ENCODE results near the gene IGLL1. TPM values are rescaled to one million over a fixed set of nuclear protein-coding genes. Genes with fewer than 3 reads are reported as not detected.

The IGLL1 gene
- total RNA-seq, 1 donor from 2014 or later: not detected

DNA sequence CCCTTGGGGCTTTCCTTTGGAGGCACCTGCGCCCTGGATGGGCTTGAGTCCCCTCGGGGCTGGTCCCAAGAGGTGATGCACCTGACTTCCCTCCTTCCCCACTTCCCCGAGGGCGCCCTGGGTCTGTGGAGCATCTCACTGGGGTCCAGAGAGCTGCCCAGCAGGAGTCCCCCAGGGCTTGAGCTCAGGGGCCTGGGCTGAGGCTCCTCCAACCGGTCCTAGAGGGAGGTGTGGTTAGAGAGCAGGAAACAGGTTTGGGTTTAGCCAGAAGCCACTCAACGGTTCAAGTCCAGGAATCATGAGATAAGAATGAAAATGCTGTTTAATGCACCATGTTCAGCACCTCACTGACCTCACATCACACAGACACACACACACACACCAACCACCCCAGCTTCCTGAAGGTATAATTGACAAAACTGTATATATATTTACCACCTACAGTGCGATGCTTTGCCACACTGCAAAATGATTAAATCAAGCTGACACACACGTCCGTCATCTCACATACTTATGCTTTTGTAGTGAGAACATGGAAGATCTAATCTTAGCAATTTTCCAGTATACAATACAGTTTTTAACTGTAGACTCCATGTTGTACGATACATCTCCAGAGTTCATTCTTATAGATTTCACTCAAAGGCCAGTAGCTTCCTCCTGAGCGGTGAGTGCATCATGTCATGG lies 628 bp upstream of the IGLL1 start:
- no peak overlapping the region for H3K4me3 ChIP-seq
- H3K27me3 ChIP-seq: no peaks in the 10 kb centered on the region
- TF ChIP-seq POLR2A (IDR thresholded peaks at IDR 0.05): no peak
- TF ChIP-seq, protein P1, sequence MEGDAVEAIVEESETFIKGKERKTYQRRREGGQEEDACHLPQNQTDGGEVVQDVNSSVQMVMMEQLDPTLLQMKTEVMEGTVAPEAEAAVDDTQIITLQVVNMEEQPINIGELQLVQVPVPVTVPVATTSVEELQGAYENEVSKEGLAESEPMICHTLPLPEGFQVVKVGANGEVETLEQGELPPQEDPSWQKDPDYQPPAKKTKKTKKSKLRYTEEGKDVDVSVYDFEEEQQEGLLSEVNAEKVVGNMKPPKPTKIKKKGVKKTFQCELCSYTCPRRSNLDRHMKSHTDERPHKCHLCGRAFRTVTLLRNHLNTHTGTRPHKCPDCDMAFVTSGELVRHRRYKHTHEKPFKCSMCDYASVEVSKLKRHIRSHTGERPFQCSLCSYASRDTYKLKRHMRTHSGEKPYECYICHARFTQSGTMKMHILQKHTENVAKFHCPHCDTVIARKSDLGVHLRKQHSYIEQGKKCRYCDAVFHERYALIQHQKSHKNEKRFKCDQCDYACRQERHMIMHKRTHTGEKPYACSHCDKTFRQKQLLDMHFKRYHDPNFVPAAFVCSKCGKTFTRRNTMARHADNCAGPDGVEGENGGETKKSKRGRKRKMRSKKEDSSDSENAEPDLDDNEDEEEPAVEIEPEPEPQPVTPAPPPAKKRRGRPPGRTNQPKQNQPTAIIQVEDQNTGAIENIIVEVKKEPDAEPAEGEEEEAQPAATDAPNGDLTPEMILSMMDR (IDR thresholded peaks at IDR 0.05): no peak
- TF ChIP-seq POLR2AphosphoS5 (IDR thresholded peaks at IDR 0.05; ENCODE audit: insufficient read depth in 1 of 2, low read depth in 1 of 2): no peak
- intact Hi-C loops (cut with DNase I): no loop called here
- no peak for DNase-seq (ENCODE audit: extremely low spot score in 2 of 2)
- H3K36me3 ChIP-seq: no peaks in the 10 kb centered on the region
- H3K4me1 ChIP-seq: no peaks in the 10 kb centered on the region
- no peak overlapping the region for H3K27ac ChIP-seq
- no peaks in the 10 kb centered on the region for H3K9me3 ChIP-seq

DNA sequence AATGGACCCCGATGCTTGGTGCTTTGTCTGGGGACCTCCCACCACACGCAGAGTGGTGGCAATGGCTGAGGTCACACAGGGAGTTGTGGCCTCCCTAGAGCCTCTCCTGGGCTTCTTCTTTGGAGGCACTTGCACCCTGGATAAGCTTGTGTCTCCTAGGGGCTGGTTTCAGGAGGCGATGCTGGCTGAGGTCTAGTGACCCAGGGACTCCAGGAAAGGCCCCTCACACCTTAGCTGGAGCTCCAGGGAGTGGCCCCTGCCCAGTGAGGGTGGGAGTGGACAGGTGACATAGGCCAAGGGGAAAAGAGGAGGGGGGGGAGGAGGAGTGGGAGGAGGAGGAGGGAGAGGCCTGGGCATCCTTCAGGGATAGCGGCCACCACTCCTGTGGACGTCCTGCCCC lies 810 bp downstream of the IGLL1 start:
- H3K27me3 ChIP-seq: no peaks in the 10 kb centered on the region
- H3K4me1 ChIP-seq: no peaks in the 10 kb centered on the region
- no peaks in the 10 kb centered on the region for H3K36me3 ChIP-seq
- H3K4me3 ChIP-seq: no peak overlapping the region
- H3K9me3 ChIP-seq: no peaks in the 10 kb centered on the region
- intact Hi-C loops (cut with DNase I): no loop called here
- no peak for DNase-seq (ENCODE audit: extremely low spot score in 2 of 2)
- TF ChIP-seq POLR2AphosphoS5 (IDR thresholded peaks at IDR 0.05; ENCODE audit: insufficient read depth in 1 of 2, low read depth in 1 of 2) (no peak), POLR2A (IDR thresholded peaks at IDR 0.05) (no peak)
- TF ChIP-seq, protein P1 (IDR thresholded peaks at IDR 0.05): no peak
- no peak overlapping the region for H3K27ac ChIP-seq

DNA sequence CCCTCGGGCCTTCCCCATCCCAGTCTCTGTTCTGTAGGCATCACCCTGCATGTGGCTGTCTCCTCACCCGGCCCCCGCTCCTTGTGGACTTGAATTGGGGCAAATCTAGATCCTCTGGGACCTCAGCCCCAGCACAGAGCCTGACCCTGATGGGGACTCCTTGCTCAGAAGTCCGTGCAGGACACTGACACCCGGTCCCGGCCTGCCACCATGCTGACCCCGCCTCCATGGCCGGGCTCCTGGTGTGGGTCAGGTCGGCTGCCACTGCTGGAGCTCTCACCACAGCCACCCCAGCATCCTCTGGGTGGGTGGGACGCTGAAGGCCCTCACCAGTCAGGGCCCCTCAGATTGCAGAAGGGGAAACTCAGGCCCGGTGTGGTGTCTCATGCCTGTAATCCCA lies 1.8 kb downstream of the IGLL1 start:
- TF ChIP-seq POLR2AphosphoS5 (IDR thresholded peaks at IDR 0.05; ENCODE audit: insufficient read depth in 1 of 2, low read depth in 1 of 2): no peak
- TF ChIP-seq POLR2A (IDR thresholded peaks at IDR 0.05): no peak
- TF ChIP-seq, protein P1 (IDR thresholded peaks at IDR 0.05): no peak
- no peak for DNase-seq (ENCODE audit: extremely low spot score in 2 of 2)
- Histone ChIP-seq H3K27ac (no peak overlapping the region), H3K4me1 (no peaks in the 10 kb centered on the region), H3K9me3 (no peaks in the 10 kb centered on the region), H3K4me3 (no peak overlapping the region), H3K27me3 (no peaks in the 10 kb centered on the region), H3K36me3 (no peaks in the 10 kb centered on the region)
- intact Hi-C loops (cut with DNase I): no loop called here

DNA sequence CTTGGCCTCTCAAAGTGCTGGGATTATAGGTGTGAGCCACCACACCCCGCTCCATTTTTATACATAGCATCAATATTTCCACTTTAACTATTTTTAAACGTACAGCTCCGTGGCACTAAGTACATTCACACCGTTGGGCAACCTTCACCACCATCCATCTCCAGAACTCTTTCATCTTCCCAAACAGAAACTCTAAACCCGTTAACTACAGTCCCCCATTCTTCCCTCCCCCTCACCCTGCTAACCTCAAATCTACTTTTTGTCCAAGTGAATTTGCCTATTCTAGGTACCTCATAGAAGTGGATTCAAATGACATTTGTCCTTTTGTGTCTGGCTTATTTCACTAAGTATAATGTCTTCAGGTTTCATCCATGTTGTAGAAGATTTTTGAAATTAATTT lies 3.4 kb downstream of the IGLL1 start:
- H3K4me1 ChIP-seq: no peaks in the 10 kb centered on the region
- DNase-seq (ENCODE audit: extremely low spot score in 2 of 2): no peak
- no peaks in the 10 kb centered on the region for H3K9me3 ChIP-seq
- intact Hi-C loops (cut with DNase I): no loop called here
- no peak overlapping the region for H3K27ac ChIP-seq
- H3K36me3 ChIP-seq: no peaks in the 10 kb centered on the region
- H3K4me3 ChIP-seq: no peak overlapping the region
- no peak for TF ChIP-seq POLR2A (IDR thresholded peaks at IDR 0.05)
- H3K27me3 ChIP-seq: no peaks in the 10 kb centered on the region

DNA sequence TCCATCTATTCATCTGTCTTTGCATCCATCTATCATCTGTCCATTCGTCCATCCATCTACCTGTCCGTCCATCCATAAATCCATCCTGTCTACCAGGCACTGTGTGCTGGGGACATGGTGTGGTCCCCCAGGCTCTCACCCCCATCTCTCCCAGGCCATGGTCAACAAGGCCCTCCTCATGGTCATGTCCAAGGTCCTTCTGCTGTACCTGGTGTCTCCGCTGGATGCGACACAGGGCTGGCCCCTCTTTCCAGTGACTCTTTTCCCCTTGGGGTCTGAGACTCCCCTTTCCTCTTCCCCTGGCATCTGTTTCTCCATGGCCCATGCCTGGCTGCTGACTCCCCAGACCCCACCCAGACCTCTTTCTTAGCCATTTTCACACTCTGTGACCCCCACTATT lies 4.5 kb downstream of the IGLL1 start:
- H3K27me3 ChIP-seq: no peaks in the 10 kb centered on the region
- TF ChIP-seq, protein P1 (IDR thresholded peaks at IDR 0.05): no peak
- TF ChIP-seq POLR2A (IDR thresholded peaks at IDR 0.05) (no peak), POLR2AphosphoS5 (IDR thresholded peaks at IDR 0.05; ENCODE audit: insufficient read depth in 1 of 2, low read depth in 1 of 2) (no peak)
- no peaks in the 10 kb centered on the region for H3K36me3 ChIP-seq
- no peak for DNase-seq (ENCODE audit: extremely low spot score in 2 of 2)
- no peaks in the 10 kb centered on the region for H3K9me3 ChIP-seq
- no peaks in the 10 kb centered on the region for H3K4me1 ChIP-seq
- H3K4me3 ChIP-seq: no peak overlapping the region
- H3K27ac ChIP-seq: no peak overlapping the region
- intact Hi-C loops (cut with DNase I): no loop called here

All from vagina (tissue), 2 donors.